Naive thymus-derived CD4-positive, alpha-beta T cell (primary cell): ENCODE data around the gene CHRNA10. TPM values are rescaled to one million over a fixed set of nuclear protein-coding genes. Genes with fewer than 3 reads are reported as not detected.
"Not testable (repeated sequence)": the region's sequence is repeated elsewhere in the genome, so short reads cannot be mapped to it uniquely, and the experiment has no call there.

Experiments used
- ATAC-seq: fragments of 150-1000 bp; cut with Tn5 transposase; 2 replicates; pipeline ENCODE4 v1.10.0; 2021; ENCODE audit warnings: mild to moderate bottlenecking, moderate library complexity
- CTCF ChIA-PET: fragments of 350-600 bp; sonication (Branson Sonifier 250); formaldehyde crosslinking; loops from one replicate; lab custom pipeline; 2021; ENCODE audit warnings: antibody characterized with exemption; lab: Charles Lee
- POLR2A ChIA-PET: fragments of 350-600 bp; sonication (Branson Sonifier 250); formaldehyde crosslinking; loops from one replicate; lab custom pipeline; 2021; ENCODE audit warnings: antibody characterized with exemption, inconsistent platforms; lab: Charles Lee
- DNase-seq, 9 donors: peaks; one replicate each; pipeline versions ENCODE4 v3.0.0 to v3.0.0-alpha.2; 2020 to 2022; ENCODE audit warnings: mixed read lengths in 1 of 9
- H3K27ac ChIP-seq: one replicate; pipeline ENCODE4 v1.7.0; 2013; ENCODE audit warnings: mild to moderate bottlenecking, low read depth, low read length, moderate library complexity
- H3K27me3 ChIP-seq, 2 donors: one replicate each; pipeline ENCODE4 v1.7.0; 2013; ENCODE audit warnings: low read length in 2 of 2, mild to moderate bottlenecking in 2 of 2, moderate library complexity in 2 of 2; ENCODE audit not compliant: control insufficient read depth in 2 of 2, insufficient read depth in 2 of 2
- H3K36me3 ChIP-seq, 3 experiments: 1 replicate in 2 of 3; 2 replicates in 1 of 3; pipeline ENCODE4 v1.7.0; 2013; ENCODE audit warnings: low read length in 3 of 3, mild to moderate bottlenecking in 3 of 3, moderate library complexity in 1 of 3; ENCODE audit not compliant: insufficient read depth in 3 of 3, control insufficient read depth in 2 of 3
- H3K4me1 ChIP-seq, 2 donors: one replicate each; pipeline ENCODE4 v1.7.0; 2013; ENCODE audit warnings: low read length in 2 of 2, mild to moderate bottlenecking in 2 of 2, moderate library complexity in 1 of 2; ENCODE audit not compliant: control insufficient read depth in 2 of 2, insufficient read depth in 2 of 2
- H3K4me3 ChIP-seq: 2 replicates; pipeline ENCODE4 v1.7.0; 2013; ENCODE audit warnings: mild to moderate bottlenecking, low read length
- H3K9me3 ChIP-seq, 3 experiments: 1 replicate in 2 of 3; 2 replicates in 1 of 3; pipeline ENCODE4 v1.7.0; 2013; ENCODE audit warnings: low read length in 3 of 3; ENCODE audit not compliant: control insufficient read depth in 2 of 3
- H3K27ac Mint-ChIP-seq, 9 donors: one replicate each; pipeline ENCODE4 v1.8.0; 2020 to 2022; ENCODE audit warnings: mixed read lengths in 9 of 9, mild to moderate bottlenecking in 8 of 9, moderate library complexity in 5 of 9, inconsistent platforms in 2 of 9
- H3K27me3 Mint-ChIP-seq, 5 donors: one replicate each; pipeline ENCODE4 v1.8.0; 2021 to 2022; ENCODE audit warnings: mixed read lengths in 5 of 5, mild to moderate bottlenecking in 1 of 5
- H3K36me3 Mint-ChIP-seq, 5 donors: one replicate each; pipeline ENCODE4 v1.8.0; 2020 to 2022; ENCODE audit warnings: mixed read lengths in 5 of 5, mild to moderate bottlenecking in 3 of 5, inconsistent platforms in 1 of 5
- H3K4me1 Mint-ChIP-seq, 7 donors: one replicate each; pipeline ENCODE4 v1.8.0; 2020 to 2022; ENCODE audit warnings: mixed read lengths in 7 of 7, mild to moderate bottlenecking in 3 of 7, inconsistent platforms in 1 of 7
- H3K4me3 Mint-ChIP-seq, 10 donors: one replicate each; pipeline ENCODE4 v1.8.0; 2020 to 2022; ENCODE audit warnings: mild to moderate bottlenecking in 10 of 10, mixed read lengths in 10 of 10, moderate library complexity in 6 of 10, inconsistent platforms in 2 of 10
- H3K9me3 Mint-ChIP-seq, 11 donors: one replicate each; pipeline ENCODE4 v1.8.0; 2020 to 2022; ENCODE audit warnings: mixed read lengths in 11 of 11, mild to moderate bottlenecking in 4 of 11, inconsistent platforms in 1 of 11, moderate library complexity in 1 of 11
- intact Hi-C, 2 donors: fragments of 100-400 bp; cut with micrococcal nuclease; formaldehyde crosslinking; loops; one replicate each; pipeline ENCODE4 v1.15.1; 2023
- polyA plus RNA-seq, 2 donors: library from polyadenylated mRNA; unstranded; fragments of 300-500 nt; fragmentation: Illumina TruSeq; gene quantifications; one replicate each; pipeline ENCODE4 v1.2.3, GENCODE V29; 2021
- total RNA-seq, 6 experiments: library from RNA in 5 of 6; stranded (reverse) in 5 of 6; gene quantifications; 1 replicate in 5 of 6; 2 replicates in 1 of 6; pipeline ENCODE4 v1.2.3 and lab custom pipeline; 2021 to 2026

Gene CHRNA10
- total and polyA plus RNA-seq, 7 experiments from 2014 or later, result 0.24 to 5.8 (median 1.7) TPM; not detected in 1

DNA sequence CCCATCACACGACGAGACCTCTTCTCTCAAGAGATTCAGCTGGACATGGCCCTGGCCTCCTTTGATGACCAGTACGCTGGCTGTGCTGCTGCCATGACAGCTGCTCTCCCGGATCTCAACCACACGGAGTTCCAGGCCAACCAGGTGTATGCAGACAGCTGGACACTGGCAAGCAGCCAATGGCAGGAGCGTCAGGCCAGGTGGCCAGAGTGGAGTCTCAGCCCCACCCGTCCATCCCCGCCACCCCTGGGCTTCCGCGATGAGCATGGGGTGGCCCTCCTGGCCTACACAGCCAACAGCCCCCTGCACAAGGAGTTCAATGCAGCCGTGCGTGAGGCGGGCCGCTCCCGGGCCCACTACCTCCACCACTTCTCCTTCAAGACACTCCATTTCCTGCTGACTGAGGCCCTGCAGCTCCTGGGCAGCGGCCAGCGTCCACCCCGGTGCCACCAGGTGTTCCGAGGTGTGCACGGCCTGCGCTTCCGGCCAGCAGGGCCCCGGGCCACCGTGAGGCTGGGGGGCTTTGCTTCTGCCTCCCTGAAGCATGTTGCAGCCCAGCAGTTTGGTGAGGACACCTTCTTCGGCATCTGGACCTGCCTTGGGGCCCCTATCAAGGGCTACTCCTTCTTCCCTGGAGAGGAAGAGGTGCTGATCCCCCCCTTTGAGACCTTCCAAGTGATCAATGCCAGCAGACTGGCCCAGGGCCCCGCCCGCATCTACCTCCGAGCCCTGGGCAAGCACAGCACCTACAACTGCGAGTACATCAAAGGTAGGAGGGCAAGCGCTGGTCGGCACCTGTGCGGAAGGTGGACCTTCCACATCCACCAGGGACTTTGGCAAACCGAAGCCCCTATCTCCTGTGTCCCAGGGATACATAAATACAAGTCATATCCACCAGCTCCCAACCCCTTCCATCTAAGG, 11.3 kb downstream of the CHRNA10 start:
- no peak for DNase-seq
- CTCF ChIA-PET, result no interaction called here

DNA sequence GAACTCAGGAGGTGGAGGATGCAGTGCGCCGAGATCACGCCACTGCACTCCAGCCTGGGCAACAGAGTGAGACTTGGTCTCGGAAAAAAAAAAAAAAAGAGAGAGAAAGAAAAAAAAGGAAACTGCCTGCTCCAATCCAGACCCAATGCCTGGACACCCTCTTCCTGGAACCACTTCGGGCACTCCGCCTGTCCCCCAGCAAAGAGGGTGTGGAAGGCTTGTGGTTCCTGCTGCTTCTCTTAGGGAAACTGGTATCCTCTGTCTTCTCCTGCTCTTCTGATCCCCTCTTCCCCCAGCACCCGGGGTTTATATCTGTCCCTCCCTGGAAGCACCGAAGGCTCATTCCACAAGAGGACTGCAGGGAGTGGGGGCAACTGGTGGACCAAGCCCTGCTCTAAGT, 12.9 kb downstream of the CHRNA10 start:
- H3K4me1 Mint-ChIP-seq, result peaks cover 0 to 2% (median 0%) of the 10 kb centered on the region in 7 donors
- Histone ChIP-seq H3K4me3 (no peak overlapping the region), H3K9me3 (no peaks in the 10 kb centered on the region), H3K4me1 (no peaks in the 10 kb centered on the region), H3K27me3 (no peaks in the 10 kb centered on the region), H3K27ac (no peak overlapping the region), H3K36me3 (no peaks in the 10 kb centered on the region)
- no peaks in the 10 kb centered on the region for H3K9me3 Mint-ChIP-seq
- POLR2A ChIA-PET, result no interaction called here
- ATAC-seq (no peak), DNase-seq (no peak)
- H3K27me3 Mint-ChIP-seq, result peaks cover 0 to 17% (median 9%) of the 10 kb centered on the region in 5 donors
- no peak overlapping the region for H3K27ac Mint-ChIP-seq
- no peak overlapping the region for H3K4me3 Mint-ChIP-seq
- H3K36me3 Mint-ChIP-seq, result no peaks in the 10 kb centered on the region
- intact Hi-C loops, result no loop called here
- CTCF ChIA-PET, result no interaction called here

More for the DNA sequence above, 11.3 kb downstream of the CHRNA10 start:
- Histone ChIP-seq H3K4me3 (no peak overlapping the region), H3K36me3 (peaks cover 0 to 10% (median 0%) of the 10 kb centered on the region in 3 experiments), H3K27me3 (no peaks in the 10 kb centered on the region), H3K27ac (no peak overlapping the region), H3K9me3 (no peaks in the 10 kb centered on the region), H3K4me1 (no peaks in the 10 kb centered on the region)
- H3K4me1 Mint-ChIP-seq, result peaks cover 0 to 2% (median 0%) of the 10 kb centered on the region in 7 donors
- intact Hi-C loops, result no loop called here
- H3K36me3 Mint-ChIP-seq, result peaks cover 0 to 5% (median 0%) of the 10 kb centered on the region in 5 donors
- H3K27ac Mint-ChIP-seq, result no peak overlapping the region
- peaks cover 0 to 17% (median 9%) of the 10 kb centered on the region in 5 donors for H3K27me3 Mint-ChIP-seq
- no peak overlapping the region for H3K4me3 Mint-ChIP-seq
- POLR2A ChIA-PET, result no interaction called here
- H3K9me3 Mint-ChIP-seq, result no peaks in the 10 kb centered on the region
- ATAC-seq, result no peak

DNA sequence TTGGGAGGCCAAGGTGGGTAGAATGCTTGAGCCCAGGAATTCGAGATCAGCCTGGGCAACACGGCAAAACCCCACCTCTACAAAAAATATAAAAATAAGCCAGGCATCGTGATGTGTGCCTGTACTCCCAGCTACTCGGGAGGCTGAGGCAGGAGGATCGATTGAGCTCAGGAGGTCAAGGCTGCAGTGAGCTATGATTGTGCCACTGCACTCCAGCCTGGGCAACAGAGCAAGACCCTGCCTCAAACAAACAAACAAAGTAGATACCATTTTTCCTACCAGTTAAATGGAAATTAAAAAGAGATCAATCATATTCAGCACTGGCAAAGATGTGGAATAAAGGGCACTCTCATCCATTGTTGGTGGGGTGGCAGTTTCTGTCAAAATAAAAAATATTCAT, 13.9 kb downstream of the CHRNA10 start:
- H3K4me1 Mint-ChIP-seq, H3K36me3 ChIP-seq, H3K9me3 ChIP-seq, H3K27me3 ChIP-seq, H3K4me3 Mint-ChIP-seq, H3K36me3 Mint-ChIP-seq, intact Hi-C loops, ATAC-seq, H3K27ac Mint-ChIP-seq, DNase-seq, POLR2A ChIA-PET, H3K27ac ChIP-seq, H3K4me1 ChIP-seq, H3K9me3 Mint-ChIP-seq, H3K4me3 ChIP-seq, CTCF ChIA-PET: not testable (repeated sequence)
- peaks cover 0 to 17% (median 9%) of the 10 kb centered on the region in 5 donors for H3K27me3 Mint-ChIP-seq

DNA sequence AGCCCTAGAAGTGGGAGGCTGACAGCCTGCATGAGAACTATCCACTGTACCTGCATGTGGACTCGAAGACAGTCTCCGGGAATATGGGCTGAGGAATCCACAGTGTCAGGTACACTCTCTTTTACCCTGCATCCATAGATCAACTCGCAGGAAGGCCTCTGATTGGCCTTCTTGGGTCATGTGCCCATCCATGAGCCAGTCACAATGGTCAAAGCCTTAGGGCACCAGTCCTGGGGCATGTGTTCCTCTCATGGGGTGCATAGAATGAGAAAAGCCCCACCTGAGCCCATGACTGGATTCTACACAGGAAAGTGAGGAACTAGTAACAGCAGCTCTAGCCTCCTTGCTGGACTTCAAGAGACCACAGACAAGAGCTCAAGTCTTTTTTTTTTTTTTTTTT, 15.6 kb downstream of the CHRNA10 start:
- Mint-ChIP-seq H3K27ac (no peak overlapping the region), H3K4me1 (no peaks in the 10 kb centered on the region), H3K4me3 (no peak overlapping the region), H3K27me3 (peaks cover 7 to 26% (median 21%) of the 10 kb centered on the region in 5 donors), H3K36me3 (no peaks in the 10 kb centered on the region), H3K9me3 (no peaks in the 10 kb centered on the region)
- no peaks in the 10 kb centered on the region for H3K9me3 ChIP-seq
- H3K27ac ChIP-seq, result no peak overlapping the region
- POLR2A ChIA-PET, result no interaction called here
- no peak for ATAC-seq
- H3K4me1 ChIP-seq, result no peaks in the 10 kb centered on the region
- no peaks in the 10 kb centered on the region for H3K36me3 ChIP-seq
- no peaks in the 10 kb centered on the region for H3K27me3 ChIP-seq
- intact Hi-C loops, result no loop called here
- DNase-seq, result no peak
- CTCF ChIA-PET, result no interaction called here
- H3K4me3 ChIP-seq, result no peak overlapping the region

DNA sequence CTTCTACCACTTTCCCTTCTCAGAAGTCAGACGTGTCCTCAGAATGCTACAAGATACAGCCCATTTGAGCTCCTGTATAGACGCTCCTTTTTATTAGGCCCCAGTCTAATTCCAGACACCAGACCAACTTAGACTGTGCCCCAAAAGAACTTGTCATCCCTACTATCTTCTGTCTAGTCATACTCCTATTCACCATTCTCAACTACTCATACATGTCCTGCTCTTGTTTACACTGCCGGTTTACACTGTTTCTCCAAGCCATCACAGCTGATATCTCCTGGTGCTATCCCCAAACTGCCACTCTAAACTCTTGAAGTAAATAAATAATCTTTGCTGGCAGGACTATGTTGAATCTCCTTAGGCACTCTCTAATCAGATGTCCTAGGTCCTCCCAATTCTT, 18.7 kb downstream of the CHRNA10 start:
- H3K9me3 Mint-ChIP-seq, H3K4me1 Mint-ChIP-seq, H3K36me3 Mint-ChIP-seq, H3K4me1 ChIP-seq, H3K36me3 ChIP-seq, CTCF ChIA-PET, ATAC-seq, H3K4me3 Mint-ChIP-seq, H3K27ac ChIP-seq, H3K27me3 ChIP-seq, H3K4me3 ChIP-seq, POLR2A ChIA-PET, DNase-seq, H3K9me3 ChIP-seq, H3K27ac Mint-ChIP-seq, intact Hi-C loops: not testable (repeated sequence)
- peaks cover 24 to 47% (median 44%) of the 10 kb centered on the region in 5 donors for H3K27me3 Mint-ChIP-seq

GRCh38 chr11:3649374-3649773, 21.8 kb downstream of the CHRNA10 start:
- intact Hi-C loops, result not testable (repeated sequence)

GRCh38 chr11:3648843-3649242, 22.3 kb downstream of the CHRNA10 start:
- intact Hi-C loops, POLR2A ChIA-PET, H3K4me1 ChIP-seq, H3K4me3 Mint-ChIP-seq, ATAC-seq, H3K4me3 ChIP-seq, H3K9me3 Mint-ChIP-seq, H3K27me3 ChIP-seq, H3K36me3 Mint-ChIP-seq, CTCF ChIA-PET, H3K36me3 ChIP-seq, H3K9me3 ChIP-seq, DNase-seq, H3K4me1 Mint-ChIP-seq, H3K27ac ChIP-seq: not testable (repeated sequence)
- Mint-ChIP-seq H3K27me3 (peaks cover 45 to 68% (median 60%) of the 10 kb centered on the region in 5 donors), H3K27ac (peak overlapping the region in 1 of 9 donors; percentile 20)

More at GRCh38 chr11:3649374-3649773, 21.8 kb downstream of the CHRNA10 start:
- peaks cover 40 to 65% (median 55%) of the 10 kb centered on the region in 5 donors for H3K27me3 Mint-ChIP-seq
- H3K36me3 Mint-ChIP-seq, H3K9me3 Mint-ChIP-seq, H3K36me3 ChIP-seq, H3K4me3 Mint-ChIP-seq, POLR2A ChIA-PET, CTCF ChIA-PET, DNase-seq, ATAC-seq, H3K27me3 ChIP-seq, H3K4me1 Mint-ChIP-seq, H3K27ac Mint-ChIP-seq, H3K27ac ChIP-seq, H3K4me1 ChIP-seq, H3K9me3 ChIP-seq, H3K4me3 ChIP-seq: not testable (repeated sequence)
